Heart left ventricle (tissue), 13 donors: ENCODE results near the gene OR51B4.
"Not testable (repeated sequence)": the region's sequence is repeated elsewhere in the genome, so short reads cannot be mapped to it uniquely, and the experiment has no call there.

Experiments
- CTCF ChIP-seq, 12 donors: fragments of 200-600 bp; sonication (generic) in 4 of 12; IDR thresholded peaks; one replicate each; pipeline versions ENCODE4 v1.5.0 to v1.8.0; 2018 to 2022; ENCODE audit warnings: antibody characterized with exemption in 12 of 12, mild to moderate bottlenecking in 5 of 12
- POLR2A ChIP-seq, 2 donors: fragments of 450-650 bp; IDR thresholded peaks; one replicate each; pipeline ENCODE4 v1.6.1; 2017; ENCODE audit warnings: antibody characterized with exemption in 2 of 2, mild to moderate bottlenecking in 2 of 2, moderate library complexity in 2 of 2
- donor health status: ischemic (EF 13 %, LVEDD 7.1; RV severe dilation, severe dysfunction).
- donor health status: DM: no; HTN: yes; CAD: no.
- donor health status: DM: no; HTN: no; CAD: no.
- donor health status: ischemic (EF 25% LVEDD 6.9; RV normal size, moderate dysfunction).
- donor health status: ischemic (EF 25% LVEDD 5.7; RV mildly dilated, moderate dysfunction).
- donor health status: ischemic (EF 35%, LVEDD 5.7; RV mildly dilated, moderate dysfunction).
- donor health status: nonischemic (EF 11% LVEDD 7.7; RV severe dilation, severe dysfunction).
- donor health status: DM: yes; HTN: yes; CAD: no.
- donor health status: PGD.
- donor health status: ischemic (EF 29% LVEDD 5.4; RV normal size, mild dysfunction).
- donor health status: nonischemic (EF 23%, LVEDD 6.1; RV moderate dilation, normal function).

GRCh38 chr11:5253440-5253839 is 48.3 kb downstream of the OR51B4 start:
- not testable (repeated sequence) for TF ChIP-seq CTCF, POLR2A (IDR thresholded peaks at IDR 0.05)
